Middle frontal gyrus (tissue), 1 donor: ENCODE measurements around the gene IQSEC1.

Experiments used
- DNase-seq: peaks from one replicate; pipeline ENCODE4 v3.0.0-alpha.2; 2015; ENCODE audit warnings: low spot score; ENCODE audit errors: extremely low spot score

Gene IQSEC1

DNA sequence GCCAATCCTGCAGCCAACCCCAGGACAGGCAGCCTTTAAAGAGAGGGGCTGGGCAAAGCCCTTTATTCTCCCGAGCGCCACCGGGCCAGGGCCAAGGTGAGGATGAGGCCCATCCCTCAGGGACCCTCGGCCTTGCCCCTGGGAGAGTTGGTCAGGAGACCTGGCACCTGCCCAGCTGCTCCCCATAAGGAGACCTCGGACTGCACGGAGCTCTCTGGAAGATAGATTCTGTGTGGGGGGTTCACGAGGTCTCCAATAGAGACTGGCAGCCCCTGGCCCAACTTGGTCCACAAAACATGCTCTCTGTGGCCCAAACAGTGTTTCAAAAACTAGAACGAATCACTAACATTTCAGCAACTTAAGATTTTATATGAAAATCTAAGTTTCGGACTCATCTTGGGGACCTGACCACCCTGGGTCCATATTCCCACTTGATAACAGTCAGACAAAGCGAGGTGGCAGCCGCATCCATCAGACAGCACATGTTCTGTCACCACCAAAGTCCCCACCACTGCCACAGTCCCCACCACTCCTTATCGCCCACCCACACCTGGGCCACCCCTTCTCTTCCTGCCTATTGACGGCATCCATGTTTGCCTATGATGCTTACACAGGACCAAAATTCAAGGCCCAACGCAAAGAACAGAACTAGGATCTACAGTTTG lies 117.4 kb downstream of the IQSEC1 start:
- DNase-seq, result no peak

GRCh38 chr3:12954891-12955650 lies 118.2 kb downstream of the IQSEC1 start:
- no peak for DNase-seq

- no peak for DNase-seq
Observed at GRCh38 chr3:12954180-12954579, 119.0 kb downstream of the IQSEC1 start.

- DNase-seq, result no peak
Observed at GRCh38 chr3:12953201-12953995, 119.8 kb downstream of the IQSEC1 start.

GRCh38 chr3:12952343-12953200 lies 120.7 kb downstream of the IQSEC1 start:
- no peak for DNase-seq

DNA sequence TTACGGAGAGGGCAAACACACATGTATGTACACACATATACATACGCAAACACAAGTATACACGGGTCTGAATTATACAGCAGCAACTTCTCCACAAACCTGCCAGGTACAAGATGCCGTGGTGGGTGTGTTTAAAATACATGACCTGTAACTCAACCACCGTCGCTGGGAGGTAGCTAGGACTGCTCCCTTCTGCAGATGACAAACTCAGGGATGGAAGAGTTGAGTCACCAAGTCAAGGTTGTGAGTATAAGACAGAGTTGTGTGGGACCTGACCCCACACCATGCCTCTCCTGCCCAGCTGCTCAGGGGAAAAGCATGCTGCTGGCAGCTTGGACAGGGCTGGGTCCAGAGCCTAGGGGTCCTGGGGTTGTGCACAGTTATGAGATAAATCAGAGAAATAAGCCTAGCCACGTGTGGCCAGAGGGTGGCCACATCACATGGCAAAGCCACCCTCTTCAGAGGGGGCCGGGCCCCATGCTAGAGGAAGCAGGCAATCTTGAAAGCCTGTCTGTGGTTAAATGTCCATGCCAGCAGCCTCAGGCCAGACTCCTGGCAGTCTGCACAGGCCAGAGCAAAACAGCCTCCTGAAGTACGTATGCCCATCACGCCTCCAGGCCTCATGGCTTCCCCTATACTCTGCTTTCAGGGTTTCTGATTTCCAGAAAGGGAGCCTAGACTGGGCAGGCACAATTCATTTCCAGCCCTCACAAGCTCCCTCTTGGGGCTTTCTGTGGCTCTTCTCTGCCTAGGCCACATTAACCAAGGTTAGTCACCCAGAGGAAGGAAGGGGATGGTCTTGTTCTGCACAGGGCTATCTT lies 124.1 kb downstream of the IQSEC1 start:
- no peak for DNase-seq

GRCh38 chr3:12948371-12948770 lies 124.9 kb downstream of the IQSEC1 start:
- DNase-seq, result no peak

DNA sequence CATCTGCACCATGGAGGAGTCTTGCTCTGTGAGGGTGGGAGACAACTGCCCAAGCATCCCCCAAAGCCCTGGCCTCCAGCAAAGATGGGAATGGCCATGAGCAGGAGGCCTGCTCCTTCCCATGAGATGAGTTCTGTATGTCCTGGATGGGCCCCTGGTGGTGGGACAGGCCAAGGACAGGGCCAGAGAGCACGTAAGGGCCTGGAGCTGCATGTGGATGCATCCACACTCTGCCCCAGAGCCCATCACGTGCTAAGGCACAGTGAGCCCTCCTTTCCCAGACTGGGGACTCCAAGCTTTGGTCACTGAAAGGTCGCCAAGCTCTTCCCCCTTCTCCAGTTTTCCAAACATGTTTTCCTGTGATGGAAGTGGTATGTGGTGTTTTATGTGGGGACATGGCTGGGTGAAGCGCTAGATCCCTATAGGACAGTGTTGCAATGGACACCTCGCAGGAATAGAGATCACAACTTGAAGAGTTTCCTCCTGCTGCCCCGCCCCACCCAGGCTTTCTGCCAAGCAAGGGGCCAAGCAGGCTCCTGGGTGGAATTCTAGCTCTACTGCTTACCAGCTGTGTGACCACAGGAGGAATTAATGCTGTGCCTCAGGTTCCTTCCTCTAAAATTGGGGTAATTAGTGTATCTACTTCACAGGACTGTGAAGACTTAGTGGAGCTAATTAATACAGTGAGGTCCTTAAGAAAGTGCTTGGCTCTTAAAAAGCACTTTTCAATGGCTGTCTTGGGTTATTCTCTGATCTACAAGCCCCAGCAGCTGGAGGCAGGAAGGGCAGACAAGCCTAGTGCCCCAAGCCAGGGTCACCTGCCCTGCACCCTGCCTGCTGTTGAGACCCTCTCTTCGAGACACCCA lies 125.5 kb downstream of the IQSEC1 start:
- DNase-seq, result no peak

- no peak for DNase-seq
Observed at GRCh38 chr3:12946649-12947316, 126.4 kb downstream of the IQSEC1 start.

- no peak for DNase-seq
Observed at GRCh38 chr3:12946251-12946648, 127.0 kb downstream of the IQSEC1 start.

DNA sequence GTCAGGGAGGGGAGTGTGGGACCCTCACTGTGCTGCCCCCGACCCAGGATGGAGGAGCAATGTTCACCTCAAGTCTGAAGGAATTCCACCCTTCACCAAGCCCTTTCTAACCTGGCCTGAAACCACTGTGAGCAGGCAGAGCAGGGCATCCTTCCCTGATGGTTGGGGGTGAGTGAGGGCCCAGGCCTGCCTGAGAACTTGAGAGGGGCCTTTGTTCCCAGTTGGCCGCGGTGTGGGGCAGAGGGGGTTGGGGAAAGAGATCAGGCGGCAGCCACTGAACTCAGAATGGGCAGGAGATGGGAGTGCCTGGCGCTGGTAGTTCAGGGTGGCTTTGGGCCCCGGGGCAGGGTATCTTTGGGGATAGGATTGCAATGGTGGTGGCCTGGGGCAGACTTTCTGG lies 128.4 kb downstream of the IQSEC1 start:
- no peak for DNase-seq

DNA sequence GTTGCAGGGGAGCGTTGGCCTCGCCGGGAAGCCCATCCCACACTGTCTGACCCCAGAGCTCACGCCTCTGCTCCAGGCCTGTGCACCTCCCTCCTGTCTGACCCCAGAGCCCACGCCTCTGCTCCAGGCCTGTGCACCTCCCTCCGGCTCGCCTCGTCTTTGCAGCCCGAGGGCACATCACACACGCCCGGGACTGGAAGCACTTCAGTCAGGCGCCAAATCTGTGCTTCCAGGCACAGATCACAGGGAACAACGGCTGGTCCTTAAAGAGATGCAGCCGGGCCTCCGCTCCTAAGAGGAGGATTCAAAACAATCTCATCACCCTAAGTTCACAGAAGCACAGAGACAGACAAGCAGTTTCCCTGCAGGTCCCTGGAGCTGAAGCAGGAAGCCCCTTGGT lies 128.8 kb downstream of the IQSEC1 start:
- no peak for DNase-seq

- DNase-seq, result no peak
Observed at GRCh38 chr3:12943124-12944021, 129.9 kb downstream of the IQSEC1 start.

GRCh38 chr3:12941495-12942023 lies 131.7 kb downstream of the IQSEC1 start:
- DNase-seq, result no peak

DNA sequence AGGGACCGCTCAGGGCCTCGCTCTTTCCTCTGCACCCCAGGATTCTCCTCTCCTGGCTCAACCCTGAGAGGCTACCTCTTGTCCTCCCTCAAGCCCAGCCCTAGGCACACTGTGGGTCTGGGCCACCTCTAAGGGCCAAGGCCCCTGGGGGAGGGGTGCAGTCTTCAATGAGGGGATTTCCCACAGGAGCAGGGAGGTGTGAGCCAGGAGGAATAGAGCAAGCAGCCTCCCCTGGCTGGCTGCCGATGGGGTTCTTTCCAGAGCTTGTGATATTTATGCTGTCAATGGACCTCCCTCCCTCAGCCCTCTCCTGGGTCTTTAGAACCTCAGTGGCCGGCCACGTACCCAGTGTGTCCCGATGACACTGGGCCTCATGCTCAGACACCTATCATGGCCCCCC lies 132.4 kb downstream of the IQSEC1 start:
- DNase-seq, result no peak

DNA sequence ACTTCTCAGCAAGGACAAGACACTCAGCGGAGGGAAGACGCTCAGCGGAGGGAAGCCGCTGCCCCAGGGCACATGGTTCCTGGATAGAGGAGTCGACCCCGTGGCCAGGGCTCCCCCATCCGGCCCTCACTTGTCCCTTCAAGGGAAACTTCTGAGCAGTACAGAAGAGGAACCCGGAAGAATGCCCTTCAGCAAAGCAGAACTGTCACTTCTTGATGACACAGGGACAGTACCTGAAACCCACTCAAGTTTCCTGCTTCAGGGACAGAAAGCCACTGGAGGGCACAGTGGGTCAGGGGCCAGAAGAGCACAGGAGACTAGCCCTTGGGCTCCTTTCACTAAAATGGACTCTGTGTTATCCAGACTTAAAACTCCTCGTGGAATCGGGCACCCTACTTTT lies 134.1 kb downstream of the IQSEC1 start:
- no peak for DNase-seq

DNA sequence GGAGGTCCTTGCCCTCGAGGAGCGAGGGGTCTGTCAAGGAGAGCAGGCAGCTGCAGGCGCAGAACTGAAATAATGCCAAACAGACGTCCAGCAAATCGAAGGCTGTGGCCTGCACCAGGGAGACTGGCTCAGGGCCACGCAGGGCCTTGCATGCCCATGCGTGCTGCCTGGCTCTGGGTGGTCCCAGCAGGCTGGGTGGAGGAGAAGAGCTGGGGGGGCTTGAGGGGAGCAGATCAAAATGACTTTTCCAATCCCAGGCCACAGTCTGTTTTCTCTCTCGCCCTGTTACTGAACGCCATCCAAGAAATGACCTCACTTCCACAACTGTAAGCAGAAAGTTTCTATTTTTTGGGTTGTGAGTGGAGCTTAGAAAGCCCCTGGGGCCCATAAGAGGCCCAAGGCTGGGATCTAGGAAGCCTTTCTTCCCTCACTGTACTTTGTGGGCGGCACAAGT lies 134.9 kb downstream of the IQSEC1 start:
- DNase-seq, result no peak
